Hematopoietic multipotent progenitor cell (in vitro differentiated cells): ENCODE data around the gene CCDC13. TPM values are rescaled to one million over a fixed set of nuclear protein-coding genes. Genes with fewer than 3 reads are reported as not detected.
A peak's percentile ranks its signal among the peaks of the same experiment; 100 is the strongest.

Experiments used
- DNase-seq, 3 donors: peaks; one replicate each; pipeline ENCODE4 v3.0.0-alpha.2; 2011 to 2015; ENCODE audit warnings: low read depth in 2 of 3, low spot score in 2 of 3
- total RNA-seq: library from RNA; depleted of rRNA; stranded (reverse); fragments of >200 nt; gene quantifications from one replicate; pipeline ENCODE4 v1.2.3, GENCODE V29; 2012

CCDC13 gene
- total RNA-seq, 1 donor: 1.1 TPM

GRCh38 chr3:42753757-42754156 is 19.3 kb downstream of the CCDC13 start:
- DNase-seq: no peak

DNA sequence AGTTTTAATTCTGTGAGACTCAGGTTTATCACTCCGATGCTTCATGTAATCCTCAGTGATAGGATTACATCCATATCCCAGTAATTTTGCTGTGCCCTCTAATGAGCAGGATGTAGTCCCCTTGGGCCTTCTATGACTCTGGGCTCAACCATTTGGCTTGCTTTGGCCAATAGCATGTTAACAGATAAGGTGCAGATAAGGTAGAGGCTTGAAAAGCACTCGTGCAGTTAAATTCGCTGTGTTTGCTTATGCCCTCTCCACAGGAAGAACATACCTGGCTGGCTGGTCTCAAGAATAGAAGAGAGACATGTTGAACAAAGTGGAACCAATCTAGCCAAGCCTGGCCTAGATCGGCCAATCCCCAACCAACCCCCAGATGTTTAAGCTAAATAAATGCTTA is 20.1 kb downstream of the CCDC13 start:
- no peak for DNase-seq

- DNase-seq: no peak
Measured at GRCh38 chr3:42752441-42752840, 20.6 kb downstream of the CCDC13 start.

DNA sequence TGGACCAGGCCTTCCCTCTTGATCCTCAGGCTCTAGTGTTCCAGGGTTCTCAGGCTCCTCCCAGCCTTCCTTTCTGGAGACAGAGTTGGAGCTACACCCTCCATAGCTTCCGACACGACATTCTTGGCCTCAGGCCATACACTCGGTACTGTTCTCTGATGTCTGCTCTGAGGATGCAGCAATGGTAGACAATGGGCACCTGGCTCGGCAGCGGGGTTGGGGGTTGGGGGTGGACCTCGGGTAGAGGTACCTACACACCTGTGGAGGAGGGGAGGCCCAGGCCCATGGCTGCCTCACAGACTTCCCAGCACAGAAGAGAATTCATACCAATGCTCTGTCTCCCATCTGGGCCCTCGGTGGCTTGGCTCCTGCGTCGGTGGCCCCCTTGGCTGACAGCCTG is 21.4 kb downstream of the CCDC13 start:
- no peak for DNase-seq

GRCh38 chr3:42750834-42751233 is 22.2 kb downstream of the CCDC13 start:
- DNase-seq: no peak

GRCh38 chr3:42749753-42750231 is 23.3 kb downstream of the CCDC13 start:
- DNase-seq: peak in 2 of 3 donors; percentile 32 to 57

GRCh38 chr3:42749025-42749752 is 23.9 kb downstream of the CCDC13 start:
- DNase-seq: no peak

- no peak for DNase-seq
Measured at GRCh38 chr3:42747581-42747980, 25.5 kb downstream of the CCDC13 start.

DNA sequence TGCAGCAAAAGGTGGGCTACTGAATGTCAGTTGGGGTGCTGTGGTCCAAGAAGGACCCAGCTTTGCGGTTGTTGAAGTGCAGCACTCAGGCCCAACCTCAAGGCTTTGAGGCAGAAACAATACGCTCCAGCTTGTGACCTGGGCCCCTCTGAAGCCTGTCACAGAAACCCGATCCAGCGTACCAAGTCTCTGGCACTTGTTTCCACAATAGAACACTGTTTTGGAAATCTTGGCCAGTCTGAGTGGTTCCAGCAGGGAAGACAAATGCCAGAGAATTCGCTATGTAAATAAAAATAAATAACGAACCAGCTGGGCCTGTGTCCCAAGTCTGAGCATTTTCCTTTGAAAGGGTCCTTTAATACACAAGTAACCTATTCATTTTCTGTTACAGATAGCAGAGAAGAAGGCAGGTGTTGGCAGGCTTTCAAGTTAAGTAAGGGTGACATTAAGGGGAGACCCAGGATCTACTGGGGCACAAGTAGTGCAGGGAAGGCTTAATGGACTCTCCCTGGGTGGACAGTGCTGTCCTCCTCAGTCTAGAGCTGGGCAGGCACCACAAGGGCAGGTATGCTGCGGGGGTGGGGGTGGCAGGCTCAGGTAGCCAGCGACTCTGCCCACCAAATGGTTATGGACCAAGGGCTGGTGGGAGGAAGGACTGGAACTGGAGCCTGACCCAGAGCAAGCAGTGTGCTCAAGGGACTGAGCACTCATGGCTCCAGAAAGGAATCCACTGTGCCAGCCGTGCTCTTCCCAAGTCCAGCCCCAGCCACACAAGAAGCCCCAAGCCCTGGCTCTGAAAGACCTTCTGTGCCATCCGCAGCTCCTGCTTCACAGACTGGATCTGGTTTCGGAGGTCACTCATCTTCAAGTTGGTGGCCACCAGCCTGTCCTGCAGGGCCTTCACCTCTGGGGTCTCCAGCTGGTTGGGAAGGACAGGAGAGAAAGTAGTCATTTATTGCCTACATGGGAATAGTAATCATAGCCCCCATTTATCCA is 26.3 kb downstream of the CCDC13 start:
- no peak for DNase-seq

DNA sequence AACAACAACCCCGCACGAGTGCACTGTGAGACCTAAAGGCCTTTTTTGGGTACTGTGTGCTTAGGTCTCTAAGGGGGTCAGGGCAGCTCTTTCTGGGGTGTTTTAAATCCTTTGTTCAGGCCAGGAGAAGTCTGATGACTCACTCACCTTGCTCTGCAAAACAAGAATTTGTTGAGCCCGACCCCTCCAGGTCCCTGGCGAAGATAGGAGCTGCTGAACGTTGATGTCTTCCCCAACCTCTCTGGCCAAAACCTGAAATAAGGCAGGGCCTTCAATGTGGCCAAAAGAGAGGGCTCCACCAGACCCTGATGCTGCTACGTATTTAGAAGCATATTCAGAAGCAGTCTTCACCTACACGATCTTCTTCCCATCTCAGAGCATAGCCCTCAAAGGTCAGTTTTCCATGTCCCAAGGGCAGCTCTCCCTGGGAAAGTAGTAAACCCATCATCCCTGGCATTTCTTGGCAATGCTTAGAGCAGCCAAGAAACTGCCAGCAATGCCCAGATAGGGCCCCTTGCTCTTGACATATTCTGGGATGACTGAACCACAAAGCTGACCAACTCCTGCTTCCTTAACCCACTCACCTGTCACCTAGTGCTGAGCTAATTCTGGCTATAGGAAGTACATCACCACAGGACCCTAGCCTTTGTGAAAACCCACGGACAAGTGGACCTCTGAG is 27.1 kb downstream of the CCDC13 start:
- no peak for DNase-seq

GRCh38 chr3:42745291-42745745 is 27.7 kb downstream of the CCDC13 start:
- no peak for DNase-seq

GRCh38 chr3:42743204-42743995 is 29.7 kb downstream of the CCDC13 start:
- DNase-seq: no peak

DNA sequence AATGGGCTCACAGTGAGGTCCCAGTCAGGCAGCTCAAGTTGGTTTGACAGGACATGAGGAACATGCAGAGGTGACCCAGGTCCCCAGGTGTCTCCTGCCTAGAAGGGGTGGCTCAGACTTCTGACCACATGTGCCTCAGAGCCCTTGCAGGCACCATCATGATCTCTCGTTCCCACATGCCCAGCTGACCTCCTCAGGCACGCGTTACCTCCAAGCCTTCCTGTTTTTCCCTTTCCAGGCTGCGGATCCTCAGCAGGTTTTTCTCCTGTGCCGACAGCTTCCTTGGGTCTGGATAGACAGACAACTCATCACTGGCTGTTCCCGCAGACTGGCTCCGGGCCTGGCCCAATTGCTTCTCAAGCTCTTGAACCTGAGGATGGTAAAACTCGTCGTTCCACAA is 30.4 kb downstream of the CCDC13 start:
- DNase-seq: no peak

DNA sequence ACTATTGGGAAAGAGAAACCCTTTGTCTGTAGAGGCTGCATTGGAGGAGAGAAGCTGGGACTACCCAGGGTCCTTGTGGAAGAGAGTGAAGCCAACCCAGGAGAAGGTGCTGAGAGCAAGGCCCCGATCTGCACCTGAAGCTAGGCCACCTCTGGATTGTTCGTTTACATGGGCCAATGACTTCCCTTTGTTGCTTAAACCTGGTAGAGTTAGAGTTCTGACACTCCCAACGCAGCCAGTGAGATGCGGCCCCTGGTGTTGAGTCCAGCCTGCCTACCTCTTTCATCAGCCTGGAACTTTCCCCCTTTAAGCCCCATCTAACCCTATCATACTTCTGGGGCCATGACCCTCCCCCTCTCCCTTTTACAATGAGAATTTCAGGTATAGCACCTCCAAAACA is 30.8 kb downstream of the CCDC13 start:
- no peak for DNase-seq

- no peak for DNase-seq
Measured at GRCh38 chr3:42741796-42742195, 31.3 kb downstream of the CCDC13 start.

DNA sequence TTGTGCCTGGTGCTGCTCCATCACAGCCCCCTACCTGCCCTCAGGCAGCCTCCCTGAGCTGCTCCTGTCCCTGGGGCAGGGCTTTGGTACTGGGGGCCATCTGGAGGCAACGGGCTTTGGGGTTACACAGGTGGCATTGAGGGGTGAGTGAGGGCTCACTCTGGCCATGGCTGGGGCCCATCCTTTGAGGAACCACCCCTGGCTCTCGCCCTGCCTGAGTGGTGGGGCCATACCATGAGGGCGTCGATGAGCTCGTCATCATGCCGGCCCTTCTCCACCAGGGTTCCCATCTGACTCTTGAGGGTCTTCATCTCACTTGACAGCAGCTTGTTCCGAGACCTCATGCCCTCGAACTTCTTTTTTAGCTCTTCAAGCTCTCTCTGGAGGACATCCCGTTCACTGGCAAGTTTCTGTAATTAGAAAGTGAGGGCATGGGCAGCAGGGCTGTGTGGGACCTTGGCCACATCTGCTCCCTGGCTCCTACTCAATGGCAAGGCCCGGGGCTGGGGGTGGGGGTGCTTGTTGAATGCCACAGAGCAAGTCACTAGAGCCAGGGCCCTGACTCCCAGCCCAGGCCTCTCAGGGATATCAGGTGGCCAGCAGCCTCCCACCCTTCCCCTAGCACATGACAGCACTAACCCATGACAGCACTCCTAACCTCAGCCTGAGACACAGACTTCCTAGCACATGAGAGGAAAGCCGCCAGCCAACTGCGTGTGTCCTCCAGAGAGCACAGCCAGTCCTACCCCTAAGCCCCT is 33.5 kb downstream of the CCDC13 start:
- peak in 2 of 3 donors; percentile 22 to 60 for DNase-seq

GRCh38 chr3:42736531-42736930 is 36.5 kb downstream of the CCDC13 start:
- DNase-seq: no peak

DNA sequence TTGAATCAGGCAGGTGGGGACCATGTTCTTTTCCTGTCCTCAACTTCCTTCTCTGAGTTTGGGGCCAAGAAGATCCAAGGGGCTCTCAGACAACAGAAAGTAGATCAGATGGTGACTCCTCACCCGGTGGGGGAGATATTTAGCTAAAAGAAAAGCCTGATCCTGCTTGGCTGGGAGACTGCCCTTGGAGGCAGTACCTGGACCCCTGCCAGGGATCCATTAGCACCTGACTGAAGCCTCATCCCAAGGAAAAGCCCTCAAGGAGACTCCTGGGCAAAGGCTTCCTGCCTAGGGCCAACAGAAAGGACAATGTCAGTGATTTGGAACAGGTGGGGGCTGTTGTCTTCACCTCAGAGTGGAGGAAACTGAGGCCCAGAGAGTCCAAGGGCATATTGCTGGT is 37.0 kb downstream of the CCDC13 start:
- DNase-seq: no peak

- DNase-seq: no peak
Measured at GRCh38 chr3:42735615-42736014, 37.4 kb downstream of the CCDC13 start.
